Panc1 (cell line): ENCODE results near the gene MAJIN. TPM values are rescaled to one million over a fixed set of nuclear protein-coding genes. Genes with fewer than 3 reads are reported as not detected.

ENCODE experiments used
- ATAC-seq: fragments of 200-7000 bp; cut with Tn5 transposase; 2 replicates; pipeline ENCODE4 v1.9.1; 2020; ENCODE audit warnings: mild to moderate bottlenecking, moderate library complexity
- BruUV-seq: library from RNA; stranded (reverse); fragments of 400-500 nt; replicated peaks from 2 replicates; lab custom pipeline; 2021; lab: Mats Ljungman, UMichigan
- CTCF ChIA-PET: fragments of 300-600 bp; sonication (Branson Sonifier 250); formaldehyde crosslinking; loops from one replicate; lab custom pipeline; 2022; ENCODE audit warnings: antibody characterized with exemption; lab: Charles Lee
- POLR2A ChIA-PET: fragments of 300-600 bp; sonication (Branson Sonifier 250); formaldehyde crosslinking; loops from one replicate; lab custom pipeline; 2022; ENCODE audit warnings: antibody characterized with exemption; lab: Charles Lee
- DNase-seq: peaks from one replicate; pipeline ENCODE4 v3.0.0-alpha.2; 2010; ENCODE audit warnings: low read depth, low spot score
- H3K27ac ChIP-seq: 2 replicates; pipeline ENCODE4 v1.5.1; 2011; ENCODE audit warnings: mild to moderate bottlenecking, low read length, inconsistent platforms
- H3K27me3 ChIP-seq: fragments of 200-500 bp; sonication (Bioruptor generic); 2 replicates; pipeline ENCODE4 v1.6.0; 2014; ENCODE audit warnings: low read length, inconsistent platforms; ENCODE audit not compliant: control insufficient read depth, insufficient read depth
- H3K36me3 ChIP-seq: fragments of 200-500 bp; sonication (Bioruptor generic); 2 replicates; pipeline ENCODE4 v1.5.1; 2014; ENCODE audit warnings: inconsistent platforms, mild to moderate bottlenecking, low read length, moderate library complexity; ENCODE audit not compliant: control insufficient read depth, insufficient read depth
- H3K4me1 ChIP-seq: 2 replicates; pipeline ENCODE4 v1.5.1; 2011; ENCODE audit warnings: inconsistent platforms, mild to moderate bottlenecking, low read length, moderate library complexity; ENCODE audit not compliant: control insufficient read depth, insufficient read depth
- H3K4me3 ChIP-seq, 2 experiments: 2 replicates each; pipeline ENCODE4 v1.5.1; 2011 to 2012; ENCODE audit warnings: low read depth in 2 of 2, low read length in 2 of 2, mild to moderate bottlenecking in 2 of 2, inconsistent platforms in 1 of 2, moderate library complexity in 1 of 2
- H3K9me3 ChIP-seq: fragments of 200-500 bp; sonication (Bioruptor generic); 2 replicates; pipeline ENCODE4 v1.5.1; 2014; ENCODE audit warnings: low read depth, mild to moderate bottlenecking, inconsistent platforms, low read length, moderate library complexity; ENCODE audit not compliant: control insufficient read depth, insufficient read depth
- CTCF ChIP-seq: fragments of 450-650 bp; IDR thresholded peaks from 2 replicates; pipeline ENCODE4 v1.5.1; 2017; ENCODE audit warnings: mild to moderate bottlenecking
- POLR2AphosphoS5 ChIP-seq: IDR thresholded peaks from 2 replicates; pipeline ENCODE4 v1.6.1; 2012; ENCODE audit warnings: mild to moderate bottlenecking, low read depth, low read length, moderate library complexity
- REST ChIP-seq, 2 experiments: IDR thresholded peaks; 2 replicates each; pipeline ENCODE4 v1.6.1; 2011 to 2012; ENCODE audit warnings: low read depth in 2 of 2, control low read depth in 1 of 2, low read length in 1 of 2, mild to moderate bottlenecking in 1 of 2, moderate library complexity in 1 of 2; ENCODE audit not compliant: insufficient read depth in 1 of 2
- SIN3A ChIP-seq: IDR thresholded peaks from 2 replicates; pipeline ENCODE4 v1.6.1; 2012; ENCODE audit warnings: low read depth, mild to moderate bottlenecking, low read length, moderate library complexity, borderline replicate concordance; ENCODE audit not compliant: insufficient read depth
- TCF7L2 ChIP-seq: IDR thresholded peaks from 2 replicates; pipeline ENCODE4 v1.6.1; 2011; ENCODE audit warnings: mild to moderate bottlenecking, low read depth, low read length, inconsistent platforms
- in situ Hi-C: cut with HindIII; loops from 2 replicates; pipeline ENCODE4 v1.10.0; 2016; ENCODE audit warnings: low sequenced_read_pairs, low pct_unique_long_range_greater_than_20kb
- intact Hi-C: fragments of 100-400 bp; cut with micrococcal nuclease; formaldehyde crosslinking; loops from one replicate; pipeline ENCODE4 v1.10.0; 2022; ENCODE audit not compliant: unreplicated experiment
- total RNA-seq: library from RNA; stranded (reverse); gene quantifications from one replicate; pipeline ENCODE4 v1.2.1, GENCODE V29; 2021; ENCODE audit not compliant: unreplicated experiment

Gene MAJIN
- total RNA-seq, 1 experiment from 2014 or later, result not detected

- Histone ChIP-seq H3K9me3 (no peaks in the 10 kb centered on the region), H3K27ac (no peak overlapping the region), H3K4me1 (peaks cover 25% of the 10 kb centered on the region), H3K27me3 (no peaks in the 10 kb centered on the region), H3K36me3 (no peaks in the 10 kb centered on the region), H3K4me3 (no peak overlapping the region)
- POLR2A ChIA-PET, result interaction anchor here (0.5 kb wide), 1 partner anchor 10 kb away, joined by 3 read pairs; no protein-coding TSS in a partner anchor
- in situ Hi-C loops (no loop called here), intact Hi-C loops (no loop called here)
- TF ChIP-seq CTCF (no peak), TCF7L2 (no peak), POLR2AphosphoS5 (no peak), REST (IDR thresholded peaks at IDR 0.05; ENCODE audit: insufficient read depth in 1 of 2, low read depth in 2 of 2, low read length in 1 of 2) (no peak), SIN3A (no peak)
- DNase-seq, result no peak
- CTCF ChIA-PET, result interaction anchor here (0.5 to 0.6 kb wide), 2 partner anchors 12 to 182 kb away, joined by 6 read pairs; no protein-coding TSS in a partner anchor
- no TSS peak for BruUV-seq
- ATAC-seq, result no peak
Observed at GRCh38 chr11:64892838-64893193, 79.1 kb downstream of the MAJIN start.

GRCh38 chr11:64892411-64892831 lies 79.5 kb downstream of the MAJIN start:
- DNase-seq (no peak), ATAC-seq (no peak)
- Histone ChIP-seq H3K4me3 (no peak overlapping the region), H3K9me3 (no peaks in the 10 kb centered on the region), H3K27me3 (no peaks in the 10 kb centered on the region), H3K4me1 (peaks cover 28% of the 10 kb centered on the region), H3K36me3 (no peaks in the 10 kb centered on the region), H3K27ac (no peak overlapping the region)
- ChIA-PET CTCF (interaction anchor here (0.5 to 0.6 kb wide), 2 partner anchors 11 to 182 kb away, joined by 6 read pairs; no protein-coding TSS in a partner anchor), POLR2A (interaction anchor here (0.5 to 0.6 kb wide), 2 partner anchors 10 to 17 kb away, joined by 3 to 7 read pairs; no protein-coding TSS in a partner anchor)
- no TSS peak for BruUV-seq
- TF ChIP-seq POLR2AphosphoS5 (no peak), SIN3A (no peak), CTCF (no peak), TCF7L2 (no peak), REST (IDR thresholded peaks at IDR 0.05; ENCODE audit: insufficient read depth in 1 of 2, low read depth in 2 of 2, low read length in 1 of 2) (no peak)
- in situ Hi-C loops, result no loop called here
- intact Hi-C loops, result no loop called here
